ENCODE measurements around the gene C1orf56.
A peak's percentile ranks its signal among the peaks of the same experiment; 100 is the strongest.
"Not testable (repeated sequence)": the region's sequence is repeated elsewhere in the genome, so short reads cannot be mapped to it uniquely, and the experiment has no call there.

The C1orf56 gene

GRCh38 chr1:151065089-151065645 lies 17.6 kb downstream of the C1orf56 start:
- no peak for DNase-seq

GRCh38 chr1:151067185-151067584 lies 19.6 kb downstream of the C1orf56 start:
- DNase-seq = no peak

GRCh38 chr1:151069103-151069486 lies 21.5 kb downstream of the C1orf56 start:
- DNase-seq = no peak

- peak; percentile 83 for DNase-seq
Observed at GRCh38 chr1:151070474-151071276, 23.1 kb downstream of the C1orf56 start, which contains the start of gene GABPB2. Gene GABPB2 (plus strand): TSS chr1:151070761. CDS start chr1:151088190, 17,429 bp downstream.

- no peak for DNase-seq
Observed at GRCh38 chr1:151072224-151072623, 24.7 kb downstream of the C1orf56 start.

GRCh38 chr1:151085953-151086559 lies 38.5 kb downstream of the C1orf56 start:
- no peak for DNase-seq

- not testable (repeated sequence) for DNase-seq
Observed at GRCh38 chr1:151097426-151097825, 49.9 kb downstream of the C1orf56 start.

- DNase-seq = no peak
Observed at GRCh38 chr1:151098126-151098525, 50.6 kb downstream of the C1orf56 start.
